DMS114 treated with DMSO at 0.1 percent for 48 hours (cell line): ENCODE data around the gene C11orf98.

ENCODE experiments used
- DNase-seq: peaks from one replicate; lab custom pipeline; 2025; ENCODE audit not compliant: unreplicated experiment; lab: John Stamatoyannopoulos, UW

C11orf98 gene

GRCh38 chr11:62613291-62613778 lies 51.7 kb downstream of the C11orf98 start:
- no peak for DNase-seq
